Peyer's patch (tissue), 4 donors: ENCODE measurements around the gene ORAI3. TPM values are rescaled to one million over a fixed set of nuclear protein-coding genes. Genes with fewer than 3 reads are reported as not detected.

ENCODE experiments used
- DNase-seq, 3 donors: peaks; one replicate each; pipeline ENCODE4 v3.0.0-alpha.2; 2017 to 2019
- H3K27ac ChIP-seq, 4 donors: fragments of 200-600 bp; sonication (generic); one replicate each; pipeline ENCODE4 v1.5.1; 2016 to 2019
- H3K27me3 ChIP-seq, 2 donors: fragments of 200-600 bp; sonication (generic); one replicate each; pipeline ENCODE4 v1.5.1; 2019
- H3K36me3 ChIP-seq, 3 donors: fragments of 200-600 bp; sonication (generic); one replicate each; pipeline ENCODE4 v1.5.1; 2016 to 2019
- H3K4me1 ChIP-seq, 4 donors: fragments of 200-600 bp; sonication (generic); one replicate each; pipeline ENCODE4 v1.5.1; 2016 to 2019
- H3K4me3 ChIP-seq, 4 donors: fragments of 200-600 bp; sonication (generic); 1 replicate in 3 of 4; 2 replicates in 1 of 4; pipeline ENCODE4 v1.5.1; 2016 to 2019; ENCODE audit warnings: mild to moderate bottlenecking in 1 of 4
- H3K9me3 ChIP-seq, 4 donors: fragments of 200-600 bp; sonication (generic); one replicate each; pipeline ENCODE4 v1.5.1; 2016 to 2019; ENCODE audit warnings: mild to moderate bottlenecking in 1 of 4
- CTCF ChIP-seq, 6 experiments: fragments of 450-650 bp in 4 of 6; fragments of 200-600 bp in 2 of 6; sonication (generic) in 1 of 6; IDR thresholded peaks; one replicate each; pipeline ENCODE4 v1.5.1; 2017 to 2019; ENCODE audit warnings: antibody characterized with exemption in 6 of 6, mild to moderate bottlenecking in 3 of 6, moderate library complexity in 1 of 6
- POLR2A ChIP-seq, 2 donors: fragments of 450-650 bp; IDR thresholded peaks; one replicate each; pipeline ENCODE4 v1.5.1; 2017; ENCODE audit warnings: antibody characterized with exemption in 2 of 2, mild to moderate bottlenecking in 2 of 2, moderate library complexity in 2 of 2
- total RNA-seq, 4 donors: library from RNA; depleted of rRNA; stranded (reverse); fragments of >200 nt; gene quantifications; one replicate each; pipeline ENCODE4 v1.1.0, GENCODE V29; 2016

Gene ORAI3
- total RNA-seq, 4 donors from 2014 or later = 10.7 to 25.0 (median 20.3) TPM

- Histone ChIP-seq H3K36me3 (no peaks in the 10 kb centered on the region), H3K27ac (no peak overlapping the region), H3K9me3 (no peaks in the 10 kb centered on the region), H3K4me3 (no peak overlapping the region), H3K4me1 (peaks cover 0 to 15% (median 7%) of the 10 kb centered on the region in 4 donors), H3K27me3 (no peaks in the 10 kb centered on the region)
- TF ChIP-seq CTCF (IDR thresholded peaks at IDR 0.05) (no peak), POLR2A (IDR thresholded peaks at IDR 0.05) (no peak)
- no peak for DNase-seq
Observed at GRCh38 chr16:30998852-30999761, 50.2 kb downstream of the ORAI3 start.

- Histone ChIP-seq H3K4me3 (no peak overlapping the region), H3K27ac (no peak overlapping the region), H3K4me1 (peaks cover 0 to 15% (median 7%) of the 10 kb centered on the region in 4 donors), H3K36me3 (no peaks in the 10 kb centered on the region), H3K9me3 (no peaks in the 10 kb centered on the region), H3K27me3 (no peaks in the 10 kb centered on the region)
- TF ChIP-seq POLR2A (IDR thresholded peaks at IDR 0.05) = no peak
- TF ChIP-seq CTCF (IDR thresholded peaks at IDR 0.05) = no peak
- no peak for DNase-seq
Observed at GRCh38 chr16:31000671-31001382, 52.0 kb downstream of the ORAI3 start.

GRCh38 chr16:31001507-31002249 lies 52.8 kb downstream of the ORAI3 start:
- Histone ChIP-seq H3K4me3 (no peak overlapping the region), H3K4me1 (peaks cover 0 to 10% (median 5%) of the 10 kb centered on the region in 4 donors), H3K36me3 (no peaks in the 10 kb centered on the region), H3K9me3 (no peaks in the 10 kb centered on the region), H3K27me3 (no peaks in the 10 kb centered on the region), H3K27ac (no peak overlapping the region)
- DNase-seq = no peak
- TF ChIP-seq POLR2A (IDR thresholded peaks at IDR 0.05) = no peak
- TF ChIP-seq CTCF (IDR thresholded peaks at IDR 0.05) = no peak

- no peaks in the 10 kb centered on the region for H3K9me3 ChIP-seq
- no peak overlapping the region for H3K27ac ChIP-seq
- H3K27me3 ChIP-seq = no peaks in the 10 kb centered on the region
- no peaks in the 10 kb centered on the region for H3K36me3 ChIP-seq
- peaks cover 0 to 7% (median 3%) of the 10 kb centered on the region in 4 donors for H3K4me1 ChIP-seq
- no peak for DNase-seq
- H3K4me3 ChIP-seq = no peak overlapping the region
- no peak for TF ChIP-seq CTCF (IDR thresholded peaks at IDR 0.05)
- no peak for TF ChIP-seq POLR2A (IDR thresholded peaks at IDR 0.05)
Observed at GRCh38 chr16:31002250-31002700, 53.4 kb downstream of the ORAI3 start.

GRCh38 chr16:31002862-31003341 lies 54.0 kb downstream of the ORAI3 start:
- Histone ChIP-seq H3K27ac (no peak overlapping the region), H3K27me3 (no peaks in the 10 kb centered on the region), H3K9me3 (no peaks in the 10 kb centered on the region), H3K36me3 (no peaks in the 10 kb centered on the region), H3K4me3 (no peak overlapping the region), H3K4me1 (peaks cover 0 to under 1% (median 0%) of the 10 kb centered on the region in 4 donors)
- TF ChIP-seq CTCF (IDR thresholded peaks at IDR 0.05) (no peak), POLR2A (IDR thresholded peaks at IDR 0.05) (no peak)
- no peak for DNase-seq
